SK-N-SH treated with all-trans-retinoic acid at 6 μM for 48 hours (cell line): Measurements from ENCODE around the gene CCDC8.
"Not testable (repeated sequence)": the region's sequence is repeated elsewhere in the genome, so short reads cannot be mapped to it uniquely, and the experiment has no call there.

Experiments
- ZC3H10 ChIP-seq: fragments of 250-450 bp; sonication (Bioruptor Pico); IDR thresholded peaks from 2 replicates; pipeline ENCODE4 v1.5.1; 2021; ENCODE audit warnings: mild to moderate bottlenecking, moderate library complexity
- ZFP30 ChIP-seq: fragments of 450-650 bp; formaldehyde crosslinking; IDR thresholded peaks from 2 replicates; pipeline ENCODE4 v1.5.0; 2022; ENCODE audit warnings: mild to moderate bottlenecking, moderate library complexity

DNA sequence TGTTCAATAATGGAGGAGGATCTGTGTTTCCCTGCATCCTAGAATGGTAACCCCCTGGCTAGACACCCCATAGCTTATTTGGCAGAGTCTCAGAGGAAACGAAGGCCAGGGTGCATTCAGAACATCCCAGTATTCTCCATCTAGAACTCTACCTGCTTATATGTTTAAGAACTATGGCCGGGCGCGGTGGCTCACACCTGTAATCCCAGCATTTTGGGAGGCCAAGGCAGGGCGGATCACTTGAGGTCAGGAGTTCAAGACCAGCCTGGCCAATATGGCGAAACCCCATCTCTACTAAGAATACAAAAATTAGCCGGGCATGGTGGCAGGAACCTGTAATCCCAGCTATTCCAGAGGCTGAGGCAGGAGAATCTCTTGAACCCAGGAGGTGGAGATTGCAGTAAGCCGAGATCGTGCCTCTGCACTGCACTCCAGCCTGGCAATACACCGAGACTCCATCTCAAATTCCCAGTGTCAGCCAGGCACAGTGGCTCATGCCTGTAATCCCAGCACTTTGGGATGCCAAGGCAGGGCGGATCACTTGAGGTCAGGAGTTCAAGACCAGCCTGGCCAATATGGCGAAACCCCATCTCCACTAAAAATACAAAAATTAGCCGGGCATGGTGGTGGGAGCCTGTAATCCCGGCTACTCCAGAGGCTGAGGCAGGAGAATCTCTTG is 15.4 kb downstream of the CCDC8 start:
- not testable (repeated sequence) for TF ChIP-seq ZC3H10, ZFP30 (CRISPR knock-in tag)
